Stimulated activated naive B cell treated with anti-CD40 and anti-IgM and Interleukin-4, amounts not matched to agents 10 μg/mL and 1 μg/mL and 100 μg/mL, for 72 hours (primary cell): ENCODE results near the gene HYPK.
A peak's percentile ranks its signal among the peaks of the same experiment; 100 is the strongest.
"Not testable (repeated sequence)": the region's sequence is repeated elsewhere in the genome, so short reads cannot be mapped to it uniquely, and the experiment has no call there.

Experiments
- ATAC-seq, 2 donors: fragments of 150-1000 bp; cut with Tn5 transposase; replicated peaks; 2 replicates each; pipeline ENCODE4 v1.10.0; 2021; ENCODE audit warnings: moderate library complexity in 1 of 2
- DNase-seq: peaks from one replicate; pipeline ENCODE4 v3.0.0; 2021
- H3K27ac Mint-ChIP-seq: one replicate; pipeline ENCODE4 v1.8.0; 2022; ENCODE audit warnings: mild to moderate bottlenecking, mixed read lengths
- H3K27me3 Mint-ChIP-seq, 2 donors: one replicate each; pipeline ENCODE4 v1.8.0; 2022; ENCODE audit warnings: mixed read lengths in 2 of 2
- H3K36me3 Mint-ChIP-seq, 2 donors: one replicate each; pipeline ENCODE4 v1.8.0; 2022; ENCODE audit warnings: mixed read lengths in 2 of 2, mild to moderate bottlenecking in 1 of 2
- H3K4me1 Mint-ChIP-seq, 2 donors: one replicate each; pipeline ENCODE4 v1.8.0; 2022; ENCODE audit warnings: mixed read lengths in 2 of 2, mild to moderate bottlenecking in 1 of 2
- H3K4me3 Mint-ChIP-seq, 2 donors: one replicate each; pipeline ENCODE4 v1.8.0; 2022; ENCODE audit warnings: mild to moderate bottlenecking in 2 of 2, mixed read lengths in 2 of 2, moderate library complexity in 1 of 2
- H3K9me3 Mint-ChIP-seq, 2 donors: one replicate each; pipeline ENCODE4 v1.8.0; 2022; ENCODE audit warnings: mixed read lengths in 2 of 2, mild to moderate bottlenecking in 1 of 2

HYPK gene

DNA sequence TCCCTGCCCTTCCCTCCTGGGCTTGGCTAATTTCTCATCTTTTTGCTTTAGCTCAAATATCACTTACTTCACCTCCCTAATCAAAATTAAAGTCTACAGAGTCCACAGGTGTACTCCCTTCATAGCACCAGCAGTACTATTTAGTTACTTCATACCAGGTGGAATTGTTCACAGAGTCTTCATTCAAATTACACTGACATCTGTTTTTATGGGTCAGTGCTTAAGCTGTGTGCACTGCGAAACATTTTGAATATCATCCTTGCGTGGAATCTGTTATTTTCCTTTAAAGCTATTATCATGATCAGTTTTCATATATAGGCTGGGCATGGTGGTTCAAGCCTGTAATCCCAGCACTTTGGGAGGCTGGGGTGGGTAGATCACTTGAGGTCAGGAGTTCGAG, 11.0 kb upstream of the HYPK start:
- peak overlapping the region; percentile 31 to 37 for H3K4me3 Mint-ChIP-seq
- ATAC-seq = peak; percentile 28 to 31
- no peaks in the 10 kb centered on the region for H3K9me3 Mint-ChIP-seq
- DNase-seq = peak; percentile 13
- peaks cover 18 to 22% of the 10 kb centered on the region in 2 donors for H3K36me3 Mint-ChIP-seq
- peaks cover 16 to 49% of the 10 kb centered on the region in 2 donors for H3K4me1 Mint-ChIP-seq
- H3K27me3 Mint-ChIP-seq = no peaks in the 10 kb centered on the region
- peak overlapping the region; percentile 83 for H3K27ac Mint-ChIP-seq

GRCh38 chr15:43791993-43792760, 8.2 kb upstream of the HYPK start, which contains the start of gene SERF2:
SERF2 (plus strand) TSS chr15:43792320; CDS start chr15:43792377, 57 bp downstream.
- Mint-ChIP-seq H3K9me3 (no peaks in the 10 kb centered on the region), H3K27me3 (no peaks in the 10 kb centered on the region), H3K36me3 (peaks cover 30 to 46% of the 10 kb centered on the region in 2 donors), H3K4me1 (peaks cover 26 to 59% of the 10 kb centered on the region in 2 donors), H3K4me3 (peak within 1 kb of the TSS; percentile 98 to 99), H3K27ac (peak within 1 kb of the TSS; percentile 100)
- peak; percentile 89 to 90 for ATAC-seq
- peak; percentile 99 for DNase-seq

DNA sequence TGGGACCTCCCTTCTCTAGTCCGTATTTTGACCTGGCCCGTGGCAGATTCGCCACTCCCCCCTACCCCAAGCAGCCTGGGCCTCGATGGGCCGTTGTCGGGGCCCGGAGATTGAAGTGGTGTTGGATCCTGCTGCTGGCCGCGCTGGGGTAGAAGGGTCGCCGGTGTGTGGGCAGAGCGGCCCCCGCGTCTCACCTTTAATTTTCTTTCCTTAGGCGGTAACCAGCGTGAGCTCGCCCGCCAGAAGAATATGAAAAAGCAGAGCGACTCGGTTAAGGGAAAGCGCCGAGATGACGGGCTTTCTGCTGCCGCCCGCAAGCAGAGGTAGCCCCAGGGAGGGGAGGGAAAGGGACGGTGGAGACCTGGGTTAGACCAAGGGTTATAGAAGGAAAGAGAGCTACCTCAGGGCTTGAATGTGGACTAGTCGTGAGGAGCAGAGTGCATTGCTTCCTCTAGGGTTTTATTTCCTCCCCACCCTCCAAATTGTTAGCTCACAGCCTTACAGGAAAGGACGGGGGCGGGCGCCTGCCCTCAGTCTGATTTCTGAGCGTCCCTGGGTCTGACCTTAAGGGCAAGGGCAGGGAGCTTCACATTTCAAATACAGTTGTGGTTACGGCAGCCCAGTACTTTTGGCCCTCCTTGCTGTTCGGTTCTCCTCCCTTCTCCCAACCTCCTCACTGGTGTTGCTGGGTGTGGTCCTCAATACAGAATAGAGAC, 7.5 kb upstream of the HYPK start:
- peak overlapping the region; percentile 98 to 99 for H3K4me3 Mint-ChIP-seq
- no peak for ATAC-seq
- H3K27me3 Mint-ChIP-seq = no peaks in the 10 kb centered on the region
- H3K9me3 Mint-ChIP-seq = no peaks in the 10 kb centered on the region
- DNase-seq = peak; percentile 19
- H3K36me3 Mint-ChIP-seq = peaks cover 33 to 50% of the 10 kb centered on the region in 2 donors
- H3K4me1 Mint-ChIP-seq = peaks cover 29 to 65% of the 10 kb centered on the region in 2 donors
- H3K27ac Mint-ChIP-seq = peak overlapping the region; percentile 100

DNA sequence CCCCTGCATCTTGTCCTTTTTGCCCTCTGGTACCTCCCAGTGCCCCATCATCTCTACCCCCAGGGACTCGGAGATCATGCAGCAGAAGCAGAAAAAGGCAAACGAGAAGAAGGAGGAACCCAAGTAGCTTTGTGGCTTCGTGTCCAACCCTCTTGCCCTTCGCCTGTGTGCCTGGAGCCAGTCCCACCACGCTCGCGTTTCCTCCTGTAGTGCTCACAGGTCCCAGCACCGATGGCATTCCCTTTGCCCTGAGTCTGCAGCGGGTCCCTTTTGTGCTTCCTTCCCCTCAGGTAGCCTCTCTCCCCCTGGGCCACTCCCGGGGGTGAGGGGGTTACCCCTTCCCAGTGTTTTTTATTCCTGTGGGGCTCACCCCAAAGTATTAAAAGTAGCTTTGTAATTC, 6.8 kb upstream of the HYPK start:
- peak overlapping the region; percentile 100 for H3K27ac Mint-ChIP-seq
- H3K9me3 Mint-ChIP-seq = no peaks in the 10 kb centered on the region
- H3K27me3 Mint-ChIP-seq = no peaks in the 10 kb centered on the region
- H3K4me3 Mint-ChIP-seq = peak overlapping the region; percentile 98 to 99
- H3K4me1 Mint-ChIP-seq = peaks cover 33 to 68% of the 10 kb centered on the region in 2 donors
- no peak for ATAC-seq
- DNase-seq = no peak
- peaks cover 37 to 56% of the 10 kb centered on the region in 2 donors for H3K36me3 Mint-ChIP-seq

DNA sequence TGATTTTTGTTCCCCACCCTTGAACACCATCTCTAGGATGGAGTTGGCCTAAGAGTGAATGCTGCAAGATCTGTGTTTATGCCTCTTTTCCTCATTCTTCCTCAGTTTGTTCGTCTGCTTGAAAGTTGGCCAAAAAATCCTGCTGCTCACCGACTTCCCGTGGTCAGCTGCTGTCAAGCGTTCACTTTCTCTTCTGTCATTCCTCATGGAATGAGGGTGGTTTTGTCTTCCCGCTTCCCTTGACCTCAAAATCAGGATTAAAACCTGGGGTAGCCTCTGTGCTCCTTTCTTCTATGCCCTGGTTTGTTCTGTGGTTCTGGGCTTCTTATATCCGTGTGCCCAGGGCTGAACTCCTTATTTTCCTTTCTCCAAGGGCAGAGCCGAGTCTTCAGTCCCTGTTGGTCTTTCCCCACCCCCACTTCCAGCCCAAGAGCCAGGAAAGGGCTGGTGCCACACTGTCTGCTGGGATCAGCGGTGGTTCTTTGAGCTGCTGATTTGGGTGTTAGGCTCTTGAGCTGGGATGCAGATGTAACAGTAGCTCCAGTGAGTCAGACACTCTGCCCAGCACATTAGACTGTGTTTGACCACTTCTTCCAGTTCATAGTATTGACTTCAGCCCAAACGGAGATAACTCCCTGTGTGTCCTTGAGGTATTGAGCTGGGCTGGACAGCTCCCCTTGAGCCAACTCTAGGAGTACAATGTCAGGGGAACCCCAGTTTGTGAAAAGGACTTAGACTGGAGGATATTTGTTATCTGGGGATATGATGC, 5.9 kb upstream of the HYPK start:
- Mint-ChIP-seq H3K27me3 (no peaks in the 10 kb centered on the region), H3K36me3 (peaks cover 44 to 64% of the 10 kb centered on the region in 2 donors), H3K27ac (peak overlapping the region; percentile 78), H3K9me3 (peaks cover 0 to 1% of the 10 kb centered on the region in 2 donors), H3K4me3 (peak overlapping the region; percentile 42 to 67), H3K4me1 (peaks cover 37 to 68% of the 10 kb centered on the region in 2 donors)
- DNase-seq (no peak), ATAC-seq (no peak)

- DNase-seq = no peak
- peaks cover 52 to 72% of the 10 kb centered on the region in 2 donors for H3K36me3 Mint-ChIP-seq
- H3K9me3 Mint-ChIP-seq = peaks cover 0 to 1% of the 10 kb centered on the region in 2 donors
These were observed 5.2 kb upstream of the HYPK start for GRCh38 chr15:43795197-43795596.

DNA sequence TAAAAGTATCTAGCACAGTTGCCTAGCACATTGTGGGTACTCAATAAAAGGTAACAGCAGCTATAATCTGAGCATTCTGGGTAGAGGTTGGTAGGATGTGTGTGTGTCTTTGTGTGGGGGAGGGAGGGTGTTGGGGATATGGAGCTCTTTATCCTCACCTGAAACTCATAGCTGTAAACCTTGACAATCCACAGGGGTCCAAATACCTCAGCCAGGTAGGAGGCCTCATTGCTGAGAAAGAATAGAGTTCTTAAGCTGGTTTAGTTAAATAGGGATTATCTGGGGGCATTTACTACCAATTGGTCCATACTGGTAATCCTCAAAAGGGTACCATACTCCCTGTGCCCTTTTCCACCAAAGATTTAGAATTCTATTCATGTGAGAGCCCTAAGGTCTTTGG, 4.4 kb upstream of the HYPK start:
- H3K4me3 Mint-ChIP-seq = no peak overlapping the region
- peaks cover 45 to 69% of the 10 kb centered on the region in 2 donors for H3K4me1 Mint-ChIP-seq
- H3K9me3 Mint-ChIP-seq = peaks cover 0 to 1% of the 10 kb centered on the region in 2 donors
- no peak overlapping the region for H3K27ac Mint-ChIP-seq
- H3K36me3 Mint-ChIP-seq = peaks cover 57 to 79% of the 10 kb centered on the region in 2 donors
- ATAC-seq (no peak), DNase-seq (no peak)
- no peaks in the 10 kb centered on the region for H3K27me3 Mint-ChIP-seq

More at GRCh38 chr15:43795197-43795596, 5.2 kb upstream of the HYPK start:
- ATAC-seq = no peak
- Mint-ChIP-seq H3K27me3 (no peaks in the 10 kb centered on the region), H3K4me1 (peaks cover 42 to 71% of the 10 kb centered on the region in 2 donors), H3K27ac (no peak overlapping the region), H3K4me3 (no peak overlapping the region)

- ATAC-seq (no peak), DNase-seq (no peak)
- H3K27ac Mint-ChIP-seq = peak overlapping the region; percentile 53
- H3K4me3 Mint-ChIP-seq = no peak overlapping the region
- peaks cover 0 to 1% of the 10 kb centered on the region in 2 donors for H3K9me3 Mint-ChIP-seq
- peaks cover 43 to 69% of the 10 kb centered on the region in 2 donors for H3K4me1 Mint-ChIP-seq
- no peaks in the 10 kb centered on the region for H3K27me3 Mint-ChIP-seq
- H3K36me3 Mint-ChIP-seq = peaks cover 62 to 85% of the 10 kb centered on the region in 2 donors
These were observed 3.8 kb upstream of the HYPK start for GRCh38 chr15:43796566-43796965.

DNA sequence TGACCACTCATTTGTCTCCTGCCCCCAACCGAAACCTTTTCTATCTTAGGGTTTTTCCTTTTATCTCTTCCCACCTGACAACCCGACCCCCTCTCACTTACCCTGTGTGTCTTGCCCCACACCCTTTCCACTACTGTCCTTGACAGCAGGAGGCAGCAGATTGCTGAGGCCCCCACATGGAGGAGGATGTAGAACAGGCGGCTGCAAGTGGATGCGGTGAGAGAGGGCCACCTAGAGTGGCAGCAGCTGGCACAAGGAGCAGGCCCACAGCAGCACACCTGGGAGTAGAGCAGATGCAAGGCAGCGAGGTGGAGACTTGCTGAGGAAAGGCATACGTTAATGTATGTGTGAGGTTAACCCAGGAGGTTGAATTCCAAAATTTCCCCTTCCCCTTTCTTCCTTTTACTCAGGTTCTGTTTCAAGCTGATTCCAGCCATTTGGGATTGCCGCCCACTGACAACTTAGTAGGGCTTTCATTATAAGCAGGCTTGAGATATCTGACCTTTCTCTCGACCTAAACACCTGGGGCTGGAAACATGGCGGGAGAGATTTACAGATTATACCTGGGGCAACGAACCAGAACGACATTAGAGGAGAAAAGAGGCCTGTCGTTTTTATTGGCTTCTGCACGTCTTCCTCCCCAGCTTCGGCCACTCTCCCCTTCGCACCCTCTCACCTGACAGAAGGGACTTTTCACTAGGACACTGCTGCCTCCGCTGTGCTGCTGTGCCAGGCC, 1.0 kb upstream of the HYPK start:
- peaks cover 51 to 70% of the 10 kb centered on the region in 2 donors for H3K36me3 Mint-ChIP-seq
- DNase-seq (no peak), ATAC-seq (peak in 1 of 2 donors; percentile 5)
- peak overlapping the region; percentile 62 to 94 for H3K4me3 Mint-ChIP-seq
- peaks cover 36 to 58% of the 10 kb centered on the region in 2 donors for H3K4me1 Mint-ChIP-seq
- peak overlapping the region; percentile 98 for H3K27ac Mint-ChIP-seq
- H3K27me3 Mint-ChIP-seq = no peaks in the 10 kb centered on the region
- peaks cover 0 to 1% of the 10 kb centered on the region in 2 donors for H3K9me3 Mint-ChIP-seq

DNA sequence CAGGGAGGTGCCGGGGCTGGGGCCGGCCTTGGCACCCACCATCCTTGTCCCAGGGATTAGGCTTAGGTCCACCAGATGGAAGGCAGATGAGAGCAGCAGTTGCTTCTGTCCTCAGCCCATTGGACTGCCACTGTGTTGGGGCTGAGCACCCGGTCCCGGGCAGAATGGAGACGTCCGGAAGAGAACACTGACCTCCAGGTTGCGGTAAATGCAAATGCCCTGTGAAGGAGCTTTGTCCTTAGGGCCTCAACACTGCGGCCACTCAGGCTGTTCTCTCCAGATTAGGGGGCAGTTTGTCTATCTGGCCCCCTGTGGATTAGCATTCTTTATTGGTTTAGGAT, 484 bp upstream of the HYPK start, which contains the start of gene SERINC4:
TSS of gene SERINC4 (minus strand) at position 276 of the 341 bp plus-strand sequence. CDS start at position 42, 234 bp downstream.
- Mint-ChIP-seq H3K27ac (peak within 1 kb of the TSS; percentile 98), H3K4me3 (peak within 1 kb of the TSS; percentile 94 to 97), H3K4me1 (peaks cover 31 to 53% of the 10 kb centered on the region in 2 donors), H3K27me3 (no peaks in the 10 kb centered on the region), H3K36me3 (peaks cover 47 to 65% of the 10 kb centered on the region in 2 donors), H3K9me3 (peaks cover 0 to 1% of the 10 kb centered on the region in 2 donors)
- DNase-seq (no peak), ATAC-seq (no peak)

DNA sequence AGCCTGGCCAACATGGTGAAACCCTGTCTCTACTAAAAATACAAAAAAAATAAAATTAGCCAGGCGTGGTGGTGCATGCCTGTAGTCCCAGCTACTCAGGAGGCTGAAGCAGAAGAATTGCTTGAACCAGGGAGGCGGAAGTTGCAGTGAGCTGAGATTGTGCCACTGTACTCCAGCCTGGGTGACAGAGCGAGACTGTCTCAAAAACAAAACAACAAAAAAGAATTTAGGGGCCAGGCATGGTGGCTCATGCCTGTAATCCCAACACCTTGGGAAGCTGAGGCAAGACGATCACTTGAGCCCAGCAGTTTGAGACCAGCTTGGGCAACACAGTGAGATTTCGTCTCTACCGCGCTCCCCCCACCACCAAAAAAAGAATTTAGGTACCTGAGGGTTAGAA, 2.3 kb downstream of the HYPK start:
- not testable (repeated sequence) for ATAC-seq, H3K27ac Mint-ChIP-seq

GRCh38 chr15:43808435-43808950, 8.1 kb downstream of the HYPK start:
- peaks cover 13 to 23% of the 10 kb centered on the region in 2 donors for H3K4me1 Mint-ChIP-seq
- H3K27me3 Mint-ChIP-seq = no peaks in the 10 kb centered on the region
- H3K36me3 Mint-ChIP-seq = peaks cover 36 to 47% of the 10 kb centered on the region in 2 donors
- DNase-seq = no peak
- H3K27ac Mint-ChIP-seq = no peak overlapping the region
- no peak overlapping the region for H3K4me3 Mint-ChIP-seq
- H3K9me3 Mint-ChIP-seq = no peaks in the 10 kb centered on the region
- no peak for ATAC-seq

More for the DNA sequence above, 2.3 kb downstream of the HYPK start:
- Mint-ChIP-seq H3K4me1 (peaks cover 25 to 40% of the 10 kb centered on the region in 2 donors), H3K36me3 (peaks cover 54 to 67% of the 10 kb centered on the region in 2 donors)
- H3K27me3 Mint-ChIP-seq, DNase-seq, H3K9me3 Mint-ChIP-seq, H3K4me3 Mint-ChIP-seq: not testable (repeated sequence)
